Epidermal melanocyte (primary cell): ENCODE results near the gene RAPGEF2.
"Not testable (repeated sequence)": the region's sequence is repeated elsewhere in the genome, so short reads cannot be mapped to it uniquely, and the experiment has no call there.

Source experiments
- DNase-seq: peaks from one replicate; pipeline ENCODE4 v3.0.0; 2011; ENCODE audit warnings: low spot score; ENCODE audit not compliant: insufficient read length

RAPGEF2 gene, protein sequence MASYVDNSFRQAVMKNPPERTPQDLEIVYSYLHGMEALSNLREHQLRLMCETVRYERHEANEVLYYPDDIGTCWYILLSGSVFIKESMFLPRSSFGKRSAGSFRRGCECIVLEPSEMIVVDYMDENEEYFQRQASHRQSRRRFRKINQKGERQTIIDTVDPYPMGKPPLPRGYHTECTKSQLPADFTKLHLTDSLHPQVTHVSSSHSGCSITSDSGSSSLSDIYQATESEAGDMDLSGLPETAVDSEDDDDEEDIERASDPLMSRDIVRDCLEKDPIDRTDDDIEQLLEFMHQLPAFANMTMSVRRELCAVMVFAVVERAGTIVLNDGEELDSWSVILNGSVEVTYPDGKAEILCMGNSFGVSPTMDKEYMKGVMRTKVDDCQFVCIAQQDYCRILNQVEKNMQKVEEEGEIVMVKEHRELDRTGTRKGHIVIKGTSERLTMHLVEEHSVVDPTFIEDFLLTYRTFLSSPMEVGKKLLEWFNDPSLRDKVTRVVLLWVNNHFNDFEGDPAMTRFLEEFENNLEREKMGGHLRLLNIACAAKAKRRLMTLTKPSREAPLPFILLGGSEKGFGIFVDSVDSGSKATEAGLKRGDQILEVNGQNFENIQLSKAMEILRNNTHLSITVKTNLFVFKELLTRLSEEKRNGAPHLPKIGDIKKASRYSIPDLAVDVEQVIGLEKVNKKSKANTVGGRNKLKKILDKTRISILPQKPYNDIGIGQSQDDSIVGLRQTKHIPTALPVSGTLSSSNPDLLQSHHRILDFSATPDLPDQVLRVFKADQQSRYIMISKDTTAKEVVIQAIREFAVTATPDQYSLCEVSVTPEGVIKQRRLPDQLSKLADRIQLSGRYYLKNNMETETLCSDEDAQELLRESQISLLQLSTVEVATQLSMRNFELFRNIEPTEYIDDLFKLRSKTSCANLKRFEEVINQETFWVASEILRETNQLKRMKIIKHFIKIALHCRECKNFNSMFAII (N-terminal part only)

DNA sequence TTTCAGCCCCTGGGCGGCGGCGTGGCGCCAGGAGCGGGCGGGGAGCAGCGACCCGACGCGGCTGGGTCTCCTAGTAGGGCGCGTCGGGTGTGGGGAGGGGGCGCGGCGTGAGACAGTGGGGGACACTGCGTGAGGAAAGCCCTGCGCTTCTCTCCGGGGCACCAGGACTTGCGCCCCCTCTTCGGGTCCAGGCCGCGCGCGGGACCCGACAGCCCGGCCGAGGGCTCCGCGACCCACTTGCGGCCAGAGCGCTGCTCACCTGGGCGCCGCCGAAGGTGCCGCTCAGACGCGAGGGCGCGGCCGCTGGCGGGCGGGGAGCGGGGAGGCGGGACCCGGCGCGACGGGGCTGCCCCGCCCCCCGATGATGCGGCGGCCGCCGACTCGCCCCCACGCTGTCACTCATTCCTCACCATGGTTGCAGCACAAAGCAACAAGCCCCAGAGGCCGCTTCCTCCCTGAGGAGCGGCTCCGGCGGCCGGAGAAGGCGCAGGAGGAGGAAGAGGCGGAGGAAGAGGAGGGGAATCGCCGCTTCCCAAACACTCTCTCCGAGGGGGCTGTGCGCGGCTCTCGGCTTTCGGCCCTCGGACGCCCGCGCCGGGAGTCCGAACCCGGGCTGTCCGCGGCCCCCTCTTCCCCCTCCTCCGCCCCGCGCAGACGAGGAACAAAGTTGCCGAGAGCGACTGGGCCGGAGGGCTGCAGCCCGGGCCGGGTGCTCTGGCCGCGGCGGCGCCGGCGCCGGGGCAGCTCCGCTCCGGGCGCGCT is at the start of gene RAPGEF2:
Gene RAPGEF2 (plus strand): TSS at position 458 of the 762 bp plus-strand sequence. CDS start 1,084 bp downstream, outside the sequence.
- peak; percentile 87 for DNase-seq

DNA sequence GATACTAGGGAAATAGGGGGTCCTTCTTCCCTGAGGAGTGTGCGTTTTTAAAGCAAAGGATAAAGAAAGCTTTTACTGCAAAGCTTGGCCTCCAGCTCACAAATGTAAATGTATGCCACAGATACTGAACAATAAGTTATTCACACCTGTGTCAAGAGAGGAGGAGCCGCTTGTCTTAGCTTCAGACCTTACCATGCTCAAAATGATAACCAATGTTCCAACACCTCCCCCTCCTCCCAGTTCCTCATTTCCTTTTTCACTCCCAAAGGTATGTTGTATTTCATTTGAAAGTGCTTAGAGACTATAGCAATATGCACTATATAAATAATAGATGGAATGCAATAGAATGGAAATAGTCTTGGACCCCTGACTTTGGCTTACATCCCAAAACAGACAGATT is 47.0 kb upstream of the RAPGEF2 start:
- DNase-seq, result no peak

GRCh38 chr4:159060161-159060560 is 42.7 kb upstream of the RAPGEF2 start:
- no peak for DNase-seq

DNA sequence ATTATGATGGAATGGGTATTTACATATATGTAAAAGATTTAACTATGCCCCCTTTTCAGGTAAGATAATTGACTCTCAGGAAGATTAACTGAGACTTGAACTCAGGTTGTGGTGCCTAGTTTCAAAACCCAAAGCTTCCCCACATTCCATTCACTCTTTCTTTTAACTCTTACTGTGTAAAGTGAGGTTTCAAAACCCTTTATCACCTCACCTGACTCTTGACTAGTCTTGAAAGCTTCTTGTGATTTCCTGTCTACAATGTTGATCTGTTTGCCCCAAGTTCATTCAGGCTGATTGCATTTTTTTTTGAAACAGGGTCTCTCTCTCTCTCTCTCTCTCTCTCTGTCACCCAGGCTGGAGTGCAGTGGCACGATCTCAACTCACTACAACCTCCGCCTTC is 40.5 kb upstream of the RAPGEF2 start:
- DNase-seq, result no peak

DNA sequence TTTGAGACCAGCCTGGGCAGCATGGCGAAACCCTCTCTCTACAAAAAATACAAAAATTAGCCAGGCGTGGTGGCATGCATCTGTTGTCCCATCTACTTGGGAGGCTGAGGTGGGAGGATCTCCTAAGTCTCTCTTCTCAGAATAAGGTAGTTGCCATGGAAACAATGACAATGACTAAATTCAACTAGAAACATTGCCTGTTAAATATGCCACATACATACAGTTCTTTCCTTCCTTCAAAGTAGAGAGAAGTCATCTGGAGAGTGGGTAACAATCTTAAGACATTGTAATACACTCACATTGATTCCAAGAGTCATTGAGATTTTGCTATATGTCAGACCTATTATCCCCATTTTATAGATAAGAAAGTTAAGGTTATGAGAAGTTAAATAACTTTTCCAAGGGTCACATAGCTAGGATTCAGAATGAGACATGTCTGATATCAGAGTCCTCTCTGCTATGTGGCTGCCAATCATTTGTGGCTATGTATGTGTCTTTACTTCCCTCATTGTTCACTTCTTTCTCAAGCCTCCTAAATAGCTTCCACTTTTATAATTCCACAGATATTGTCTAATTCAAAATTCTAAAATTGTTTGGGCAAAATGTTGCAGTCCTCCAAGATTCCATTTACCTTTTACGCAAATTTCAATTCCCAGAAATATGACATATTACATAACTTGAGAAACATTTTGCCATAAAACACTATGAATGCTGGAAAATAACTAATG is 37.2 kb upstream of the RAPGEF2 start:
- DNase-seq, result no peak

GRCh38 chr4:159068139-159068538 is 34.7 kb upstream of the RAPGEF2 start:
- not testable (repeated sequence) for DNase-seq

DNA sequence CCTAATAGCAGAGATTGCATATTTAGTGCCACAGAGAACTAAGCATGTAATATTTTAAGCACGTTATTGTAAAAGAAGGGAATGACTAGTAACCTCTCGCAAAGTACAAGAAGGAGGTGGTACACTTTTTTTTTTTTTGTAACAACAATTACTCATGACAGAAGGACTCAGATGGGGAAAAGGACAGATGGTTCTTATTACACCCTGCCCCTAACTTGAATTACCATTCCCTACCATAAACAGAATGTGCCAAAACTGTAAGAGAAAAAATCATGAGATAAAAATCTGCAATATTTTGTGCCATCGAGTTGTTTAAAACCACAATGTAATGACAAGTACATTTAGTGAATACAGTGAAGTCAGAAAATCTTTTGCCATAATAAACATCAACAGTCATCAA is 33.0 kb upstream of the RAPGEF2 start:
- no peak for DNase-seq

DNA sequence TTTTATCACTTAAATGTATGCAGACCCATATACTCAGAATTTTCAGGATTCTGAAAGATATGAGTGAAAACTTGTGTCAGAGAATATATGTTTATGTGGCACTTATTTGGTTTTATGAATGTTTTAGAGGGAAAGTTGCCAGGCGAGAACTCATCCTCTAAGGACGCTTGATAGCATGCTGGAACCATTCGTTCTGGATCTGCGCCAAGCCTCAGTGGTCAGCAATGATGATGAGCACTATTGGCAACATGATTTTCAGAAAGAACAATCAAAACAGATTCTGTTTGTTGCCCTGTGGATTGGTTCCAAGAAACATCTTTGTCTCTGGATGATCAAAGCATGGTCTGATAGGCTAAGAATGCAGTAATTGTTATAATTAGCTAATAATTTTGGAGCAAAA is 32.1 kb upstream of the RAPGEF2 start:
- DNase-seq, result no peak

DNA sequence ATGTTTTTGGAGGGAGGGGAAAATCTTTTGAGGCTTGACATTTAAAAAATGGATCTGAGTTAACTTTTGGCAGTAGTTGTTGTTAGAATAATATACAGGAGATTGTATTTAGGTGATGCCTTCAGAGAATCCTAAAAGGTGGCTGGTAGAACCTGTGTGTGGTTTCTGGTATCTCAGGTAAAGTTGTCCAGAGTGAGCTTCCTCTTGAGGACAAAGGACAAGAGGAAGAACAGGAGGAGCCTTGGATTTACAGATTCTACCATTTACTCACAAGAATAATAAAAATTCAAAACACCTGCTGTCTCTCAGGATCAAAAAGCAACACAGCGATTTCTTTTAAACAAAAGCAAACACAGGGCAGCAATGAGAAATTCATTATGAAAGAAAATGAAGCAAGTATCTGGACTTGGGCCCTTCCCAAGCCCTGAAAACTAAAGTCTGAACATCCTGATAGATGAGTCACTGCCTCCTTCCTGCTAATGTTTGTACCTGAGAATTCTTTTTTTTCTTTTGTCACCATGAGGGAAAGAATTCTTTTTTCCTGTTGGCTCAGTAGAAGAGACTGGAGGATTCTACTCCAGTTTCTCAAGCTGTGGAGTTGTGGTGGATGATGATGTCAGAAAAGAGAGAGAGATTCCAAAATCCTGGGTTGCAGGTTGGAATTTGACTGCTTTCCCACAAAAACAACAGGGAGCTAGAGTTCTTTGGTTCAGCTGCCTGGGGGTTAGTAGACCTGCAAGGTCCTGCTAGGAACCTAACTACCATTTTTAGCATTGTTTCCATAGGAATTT is 31.5 kb upstream of the RAPGEF2 start:
- DNase-seq, result no peak

- DNase-seq, result no peak
These were observed 30.7 kb upstream of the RAPGEF2 start for GRCh38 chr4:159071969-159072765.

- no peak for DNase-seq
These were observed 27.3 kb upstream of the RAPGEF2 start for GRCh38 chr4:159075531-159075932.

- not testable (repeated sequence) for DNase-seq
These were observed 25.9 kb upstream of the RAPGEF2 start for GRCh38 chr4:159077018-159077417.

- peak; percentile 63 for DNase-seq
These were observed 25.0 kb upstream of the RAPGEF2 start for GRCh38 chr4:159077702-159078495.

DNA sequence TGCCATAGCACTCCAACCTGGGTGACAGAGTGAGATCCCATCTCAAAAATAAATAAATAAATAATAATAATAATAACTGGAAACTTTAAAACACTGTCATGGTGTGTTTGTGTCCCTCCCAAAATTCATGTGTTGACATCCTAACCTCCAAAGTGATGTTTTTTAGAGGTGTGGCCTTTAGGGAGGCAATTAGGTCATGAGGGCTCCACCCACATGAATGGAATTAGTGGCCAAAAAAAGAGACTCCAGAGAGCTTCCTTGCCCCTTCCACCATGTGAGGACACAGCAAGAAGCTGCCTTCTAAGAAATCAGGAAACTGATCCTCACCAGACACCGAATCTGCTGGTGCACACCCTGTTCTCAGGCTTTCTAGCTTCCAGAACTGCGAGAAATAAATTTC is 23.8 kb upstream of the RAPGEF2 start:
- no peak for DNase-seq

GRCh38 chr4:159086606-159087005 is 16.3 kb upstream of the RAPGEF2 start:
- no peak for DNase-seq

GRCh38 chr4:159090255-159090654 is 12.6 kb upstream of the RAPGEF2 start:
- DNase-seq, result no peak

- not testable (repeated sequence) for DNase-seq
These were observed 8.7 kb upstream of the RAPGEF2 start for GRCh38 chr4:159094156-159094555.

DNA sequence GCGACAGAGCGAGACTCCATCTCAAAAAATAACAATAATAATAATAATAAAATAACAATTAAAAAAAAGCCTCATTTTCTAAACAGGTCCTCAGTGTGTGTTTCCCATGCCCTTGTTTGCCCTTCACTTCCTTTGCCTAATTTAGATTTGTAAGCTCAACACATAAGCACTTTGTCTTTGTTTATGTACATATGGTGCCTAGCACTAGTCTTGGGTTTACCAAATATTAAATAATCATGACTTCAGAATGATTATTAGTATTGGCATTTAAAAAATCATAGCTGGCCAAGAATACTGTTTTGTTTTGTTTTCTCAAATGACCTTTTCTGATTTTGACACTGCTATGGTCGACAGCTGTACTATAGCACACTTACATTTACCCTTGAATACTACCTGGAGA is 6.4 kb upstream of the RAPGEF2 start:
- DNase-seq, result no peak
